IPS DF 19.7 (cell line): Measurements from ENCODE around the gene MRPL47.

ENCODE experiments used
- DNase-seq: peaks from one replicate; pipeline ENCODE4 v3.0.0-alpha.2; 2013; ENCODE audit warnings: low read depth, low spot score

The MRPL47 gene

GRCh38 chr3:179591313-179591712, 13.1 kb downstream of the MRPL47 start:
- no peak for DNase-seq

- DNase-seq: no peak
These were observed 13.8 kb downstream of the MRPL47 start for GRCh38 chr3:179590669-179591068.

GRCh38 chr3:179589143-179589542, 15.3 kb downstream of the MRPL47 start:
- no peak for DNase-seq

- no peak for DNase-seq
These were observed 23.4 kb downstream of the MRPL47 start for GRCh38 chr3:179580992-179581391.

GRCh38 chr3:179565496-179565895, 38.9 kb downstream of the MRPL47 start:
- no peak for DNase-seq

GRCh38 chr3:179563271-179563783, 41.1 kb downstream of the MRPL47 start:
- DNase-seq: no peak

- peak; percentile 95 for DNase-seq
These were observed 41.7 kb downstream of the MRPL47 start, which contains the start of gene ACTL6A for GRCh38 chr3:179562591-179563270. Gene ACTL6A, plus strand, starts transcription at chr3:179562926. Its CDS starts 167 bp downstream, at chr3:179563093.

GRCh38 chr3:179560791-179561190, 43.6 kb downstream of the MRPL47 start:
- no peak for DNase-seq

- DNase-seq: no peak
These were observed 45.6 kb downstream of the MRPL47 start for GRCh38 chr3:179558742-179559364.

- no peak for DNase-seq
These were observed 52.9 kb downstream of the MRPL47 start for GRCh38 chr3:179551349-179552105.

- DNase-seq: no peak
These were observed 57.6 kb downstream of the MRPL47 start for GRCh38 chr3:179546814-179547241.

- no peak for DNase-seq
These were observed 59.3 kb downstream of the MRPL47 start for GRCh38 chr3:179544981-179545645.

GRCh38 chr3:179542375-179542774, 62.1 kb downstream of the MRPL47 start:
- DNase-seq: no peak

- no peak for DNase-seq
These were observed 62.8 kb downstream of the MRPL47 start for GRCh38 chr3:179541596-179541995.

GRCh38 chr3:179541094-179541493, 63.3 kb downstream of the MRPL47 start:
- no peak for DNase-seq
